Panc1 (cell line): ENCODE measurements around the gene NELFB. TPM values are rescaled to one million over a fixed set of nuclear protein-coding genes. Genes with fewer than 3 reads are reported as not detected.

Experiments used
- ATAC-seq: fragments of 200-7000 bp; cut with Tn5 transposase; 2 replicates; pipeline ENCODE4 v1.9.1; 2020; ENCODE audit warnings: mild to moderate bottlenecking, moderate library complexity
- BruUV-seq: library from RNA; stranded (reverse); fragments of 400-500 nt; replicated peaks from 2 replicates; lab custom pipeline; 2021; lab: Mats Ljungman, UMichigan
- CTCF ChIA-PET: fragments of 300-600 bp; sonication (Branson Sonifier 250); formaldehyde crosslinking; loops from one replicate; lab custom pipeline; 2022; ENCODE audit warnings: antibody characterized with exemption; lab: Charles Lee
- POLR2A ChIA-PET: fragments of 300-600 bp; sonication (Branson Sonifier 250); formaldehyde crosslinking; loops from one replicate; lab custom pipeline; 2022; ENCODE audit warnings: antibody characterized with exemption; lab: Charles Lee
- DNase-seq: peaks from one replicate; pipeline ENCODE4 v3.0.0-alpha.2; 2010; ENCODE audit warnings: low read depth, low spot score
- H3K27ac ChIP-seq: 2 replicates; pipeline ENCODE4 v1.5.1; 2011; ENCODE audit warnings: mild to moderate bottlenecking, low read length, inconsistent platforms
- H3K27me3 ChIP-seq: fragments of 200-500 bp; sonication (Bioruptor generic); 2 replicates; pipeline ENCODE4 v1.6.0; 2014; ENCODE audit warnings: low read length, inconsistent platforms; ENCODE audit not compliant: control insufficient read depth, insufficient read depth
- H3K36me3 ChIP-seq: fragments of 200-500 bp; sonication (Bioruptor generic); 2 replicates; pipeline ENCODE4 v1.5.1; 2014; ENCODE audit warnings: inconsistent platforms, mild to moderate bottlenecking, low read length, moderate library complexity; ENCODE audit not compliant: control insufficient read depth, insufficient read depth
- H3K4me1 ChIP-seq: 2 replicates; pipeline ENCODE4 v1.5.1; 2011; ENCODE audit warnings: inconsistent platforms, mild to moderate bottlenecking, low read length, moderate library complexity; ENCODE audit not compliant: control insufficient read depth, insufficient read depth
- H3K4me3 ChIP-seq, 2 experiments: 2 replicates each; pipeline ENCODE4 v1.5.1; 2011 to 2012; ENCODE audit warnings: low read depth in 2 of 2, low read length in 2 of 2, mild to moderate bottlenecking in 2 of 2, inconsistent platforms in 1 of 2, moderate library complexity in 1 of 2
- H3K9me3 ChIP-seq: fragments of 200-500 bp; sonication (Bioruptor generic); 2 replicates; pipeline ENCODE4 v1.5.1; 2014; ENCODE audit warnings: low read depth, mild to moderate bottlenecking, inconsistent platforms, low read length, moderate library complexity; ENCODE audit not compliant: control insufficient read depth, insufficient read depth
- CTCF ChIP-seq: fragments of 450-650 bp; IDR thresholded peaks from 2 replicates; pipeline ENCODE4 v1.5.1; 2017; ENCODE audit warnings: mild to moderate bottlenecking
- POLR2AphosphoS5 ChIP-seq: IDR thresholded peaks from 2 replicates; pipeline ENCODE4 v1.6.1; 2012; ENCODE audit warnings: mild to moderate bottlenecking, low read depth, low read length, moderate library complexity
- REST ChIP-seq, 2 experiments: IDR thresholded peaks; 2 replicates each; pipeline ENCODE4 v1.6.1; 2011 to 2012; ENCODE audit warnings: low read depth in 2 of 2, control low read depth in 1 of 2, low read length in 1 of 2, mild to moderate bottlenecking in 1 of 2, moderate library complexity in 1 of 2; ENCODE audit not compliant: insufficient read depth in 1 of 2
- SIN3A ChIP-seq: IDR thresholded peaks from 2 replicates; pipeline ENCODE4 v1.6.1; 2012; ENCODE audit warnings: low read depth, mild to moderate bottlenecking, low read length, moderate library complexity, borderline replicate concordance; ENCODE audit not compliant: insufficient read depth
- TCF7L2 ChIP-seq: IDR thresholded peaks from 2 replicates; pipeline ENCODE4 v1.6.1; 2011; ENCODE audit warnings: mild to moderate bottlenecking, low read depth, low read length, inconsistent platforms
- in situ Hi-C: cut with HindIII; loops from 2 replicates; pipeline ENCODE4 v1.10.0; 2016; ENCODE audit warnings: low sequenced_read_pairs, low pct_unique_long_range_greater_than_20kb
- intact Hi-C: fragments of 100-400 bp; cut with micrococcal nuclease; formaldehyde crosslinking; loops from one replicate; pipeline ENCODE4 v1.10.0; 2022; ENCODE audit not compliant: unreplicated experiment
- total RNA-seq: library from RNA; stranded (reverse); gene quantifications from one replicate; pipeline ENCODE4 v1.2.1, GENCODE V29; 2021; ENCODE audit not compliant: unreplicated experiment

Gene NELFB
- total RNA-seq, 1 experiment from 2014 or later: 62.4 TPM

GRCh38 chr9:137317021-137317717, 62.0 kb downstream of the NELFB start:
- Histone ChIP-seq H3K36me3 (no peaks in the 10 kb centered on the region), H3K4me3 (no peak overlapping the region), H3K9me3 (no peaks in the 10 kb centered on the region), H3K27me3 (no peaks in the 10 kb centered on the region), H3K4me1 (no peaks in the 10 kb centered on the region; the same call in 1 of the 2 replicates), H3K27ac (peak overlapping the region; percentile 68; the same call in 1 of the 2 replicates)
- ATAC-seq (no peak), DNase-seq (no peak)
- TF ChIP-seq CTCF: no peak
- no peak for TF ChIP-seq SIN3A
- no peak for TF ChIP-seq POLR2AphosphoS5
- TF ChIP-seq REST (IDR thresholded peaks at IDR 0.05; ENCODE audit: insufficient read depth in 1 of 2, low read depth in 2 of 2, low read length in 1 of 2): no peak
- TF ChIP-seq TCF7L2: no peak
- ChIA-PET CTCF (no interaction called here), POLR2A (no interaction called here)
- no TSS peak for BruUV-seq
- intact Hi-C loops (no loop called here), in situ Hi-C loops (no loop called here)

GRCh38 chr9:137317718-137318511, 62.8 kb downstream of the NELFB start:
- POLR2A ChIA-PET: no interaction called here
- no peak overlapping the region for H3K27ac ChIP-seq
- no peaks in the 10 kb centered on the region for H3K36me3 ChIP-seq
- no peak for DNase-seq
- H3K4me1 ChIP-seq: no peaks in the 10 kb centered on the region; the same call in 1 of the 2 replicates
- no peaks in the 10 kb centered on the region for H3K9me3 ChIP-seq
- TF ChIP-seq SIN3A (no peak), TCF7L2 (no peak), REST (IDR thresholded peaks at IDR 0.05; ENCODE audit: insufficient read depth in 1 of 2, low read depth in 2 of 2, low read length in 1 of 2) (no peak), CTCF (no peak), POLR2AphosphoS5 (no peak)
- ATAC-seq: no peak
- H3K27me3 ChIP-seq: no peaks in the 10 kb centered on the region
- no peak overlapping the region for H3K4me3 ChIP-seq
- in situ Hi-C loops (no loop called here), intact Hi-C loops (no loop called here)
- no TSS peak for BruUV-seq
- CTCF ChIA-PET: no interaction called here
